HepG2 (cell line): ENCODE results near the gene MYD88. TPM values are rescaled to one million over a fixed set of nuclear protein-coding genes. Genes with fewer than 3 reads are reported as not detected.

Source experiments
- ATAC-seq: fragments of 200-7000 bp; cut with Tn5 transposase; 3 replicates; pipeline ENCODE4 v1.9.1; 2020; ENCODE audit warnings: mild to moderate bottlenecking, moderate library complexity
- BruUV-seq: library from RNA; stranded (reverse); fragments of 400-500 nt; replicated peaks from 2 replicates; lab custom pipeline; 2021; lab: Mats Ljungman, UMichigan
- CTCF ChIA-PET: fragments of 300-600 bp; formaldehyde crosslinking; extraction: SDS; loops from one replicate; lab custom pipeline; 2021; ENCODE audit warnings: low total read pairs, inconsistent platforms, low intra/inter-chr PET ratio; lab: Yijun Ruan, JAX
- POLR2A ChIA-PET: fragments of 350-600 bp; sonication (Branson Sonifier 250); formaldehyde crosslinking; loops from one replicate; lab custom pipeline; 2020; ENCODE audit warnings: antibody characterized with exemption, inconsistent platforms; lab: Yijun Ruan, JAX
- DNase-seq: peaks from one replicate; pipeline ENCODE4 v3.0.0-alpha.2; 2015; ENCODE audit warnings: low spot score
- FAIRE-seq: peaks from 3 replicates; lab custom pipeline; 2011; peaks lifted over from hg19 to GRCh38; lab: Jason Lieb, UNC
- H2AFZ ChIP-seq: one replicate; pipeline ENCODE4 v1.6.1; 2011; ENCODE audit warnings: low read length, inconsistent platforms
- H3K27ac ChIP-seq: fragments of 300-600 bp; 3 replicates; pipeline ENCODE4 v1.8.0; 2011; ENCODE audit warnings: mixed run types, mild to moderate bottlenecking, mixed read lengths, low read length, inconsistent platforms; ENCODE audit not compliant: insufficient read depth; ENCODE audit errors: extremely low read length
- H3K27me3 ChIP-seq, 2 experiments: fragments of 200-600 bp in 1 of 2; 2 replicates in 1 of 2; 3 replicates in 1 of 2; pipeline versions ENCODE4 v1.6.0 to v1.8.0; 2011; ENCODE audit warnings: low read length in 2 of 2, mild to moderate bottlenecking in 2 of 2, moderate library complexity in 2 of 2, inconsistent platforms in 1 of 2; ENCODE audit not compliant: insufficient read depth in 2 of 2, control insufficient read depth in 1 of 2
- H3K36me3 ChIP-seq, 2 experiments: fragments of 200-600 bp in 1 of 2; replicated peaks in 1 of 2; 2 replicates in 1 of 2; 3 replicates in 1 of 2; pipeline versions ENCODE4 v1.5.1 to v1.8.0; 2011; ENCODE audit warnings: low read length in 2 of 2, inconsistent platforms in 1 of 2; ENCODE audit not compliant: insufficient read depth in 2 of 2, control insufficient read depth in 1 of 2
- H3K4me1 ChIP-seq: 2 replicates; pipeline ENCODE4 v1.5.1; 2012; ENCODE audit warnings: low read length, inconsistent platforms; ENCODE audit not compliant: insufficient read depth
- H3K4me2 ChIP-seq: 2 replicates; pipeline ENCODE4 v1.6.0; 2011; ENCODE audit warnings: low read depth, low read length, inconsistent platforms
- H3K4me3 ChIP-seq, 3 experiments: fragments of 200-600 bp in 1 of 3; sonication (generic), shearing (Covaris generic) in 1 of 3; replicated peaks in 1 of 3; 2 replicates each; pipeline ENCODE4 v1.5.1; 2011 to 2016; ENCODE audit warnings: low read length in 3 of 3, inconsistent platforms in 2 of 3, low read depth in 2 of 3, mild to moderate bottlenecking in 2 of 3, control low read depth in 1 of 3, mixed read lengths in 1 of 3; ENCODE audit not compliant: insufficient read depth in 1 of 3
- H3K79me2 ChIP-seq: one replicate; pipeline ENCODE4 v1.6.1; 2011; ENCODE audit warnings: low read length, inconsistent platforms; ENCODE audit not compliant: insufficient read depth
- H3K9ac ChIP-seq: 2 replicates; pipeline ENCODE4 v1.6.0; 2011; ENCODE audit warnings: mild to moderate bottlenecking, low read depth, low read length, inconsistent platforms; ENCODE audit not compliant: insufficient read depth
- H3K9me3 ChIP-seq: 2 replicates; pipeline ENCODE4 v1.5.1; 2012; ENCODE audit warnings: mild to moderate bottlenecking, low read length
- H4K20me1 ChIP-seq: 2 replicates; pipeline ENCODE4 v1.6.0; 2011; ENCODE audit warnings: inconsistent platforms, mild to moderate bottlenecking, low read length, moderate library complexity; ENCODE audit not compliant: insufficient read depth
- E2F2 ChIP-seq: sonication (generic); formaldehyde crosslinking; IDR thresholded peaks from 2 replicates; pipeline ENCODE4 v1.4.0; 2020; ENCODE audit warnings: missing genetic modification reagents, borderline replicate concordance
- HMG20B ChIP-seq: conservative IDR thresholded peaks from 2 replicates; pipeline ENCODE4 v1.6.1; 2016; ENCODE audit warnings: missing genetic modification reagents, missing compliant biosample characterization
- KLF6 ChIP-seq: IDR thresholded peaks from 2 replicates; pipeline ENCODE4 v1.8.0; 2016; ENCODE audit warnings: missing biosample characterization, missing genetic modification reagents
- POGZ ChIP-seq: sonication (generic); formaldehyde crosslinking; IDR thresholded peaks from 2 replicates; pipeline ENCODE4 v1.4.0; 2020; ENCODE audit warnings: mild to moderate bottlenecking, missing genetic modification reagents
- SNAI1 ChIP-seq: sonication (generic); formaldehyde crosslinking; IDR thresholded peaks from 2 replicates; pipeline ENCODE4 v1.5.0; 2020; ENCODE audit warnings: mild to moderate bottlenecking, missing genetic modification reagents, borderline replicate concordance
- YEATS2 ChIP-seq: sonication (generic); formaldehyde crosslinking; IDR thresholded peaks from 2 replicates; pipeline ENCODE4 v1.4.0; 2020; ENCODE audit warnings: missing genetic modification reagents, borderline replicate concordance
- ZNF101 ChIP-seq: sonication (generic); formaldehyde crosslinking; IDR thresholded peaks from 2 replicates; pipeline ENCODE4 v1.4.0; 2020; ENCODE audit warnings: mild to moderate bottlenecking, low read depth, missing genetic modification reagents, borderline replicate concordance
- ZNF343 ChIP-seq: sonication (generic); formaldehyde crosslinking; IDR thresholded peaks from 2 replicates; pipeline ENCODE4 v1.4.0; 2020; ENCODE audit warnings: mild to moderate bottlenecking, missing genetic modification reagents
- ZNF383 ChIP-seq: sonication (generic); formaldehyde crosslinking; IDR thresholded peaks from 2 replicates; pipeline ENCODE4 v1.4.0; 2020; ENCODE audit warnings: missing genetic modification reagents, mild to moderate bottlenecking, borderline replicate concordance
- ZNF557 ChIP-seq: sonication (generic); formaldehyde crosslinking; IDR thresholded peaks from 2 replicates; pipeline ENCODE4 v1.4.0; 2020; ENCODE audit warnings: missing genetic modification reagents
- ZNF577 ChIP-seq: sonication (generic); formaldehyde crosslinking; IDR thresholded peaks from 2 replicates; pipeline ENCODE4 v1.4.0; 2020; ENCODE audit warnings: mild to moderate bottlenecking, low read depth, missing genetic modification reagents, borderline replicate concordance
- WGBS: methylation state at CpG from one replicate; pipeline ENCODE4 v1.1.6; 2017; ENCODE audit warnings: low lambda C conversion rate; 5-methylcytosine and 5-hydroxymethylcytosine counted together
- in situ Hi-C: cut with HindIII; loops from 2 replicates; pipeline ENCODE4 v1.10.0; 2017; ENCODE audit warnings: low pct_unique_long_range_greater_than_20kb; ENCODE audit not compliant: extremely low pct_ligation_motif_present
- intact Hi-C: fragments of 100-400 bp; cut with micrococcal nuclease; formaldehyde crosslinking; loops from one replicate; pipeline ENCODE4 v1.10.0; 2022; ENCODE audit not compliant: unreplicated experiment
- polyA plus RNA-seq, 8 experiments: library from polyadenylated mRNA; depleted of rRNA in 3 of 8; stranded (reverse) in 7 of 8; unstranded in 1 of 8; fragments of >200 nt; fragmentation: Illumina TruSeq in 4 of 8; extraction: Trizol in 4 of 8; gene quantifications; 2 replicates each; pipeline versions ENCODE4 v1.2.1 to v1.2.3, GENCODE V29; 2011 to 2016; ENCODE audit warnings: low read depth in 4 of 8, missing spikeins in 1 of 8, mixed read lengths in 1 of 8; ENCODE audit not compliant: insufficient read depth in 1 of 8
- total RNA-seq, 5 experiments: library from RNA; depleted of rRNA; stranded (reverse); fragments of >200 nt; fragmentation: Illumina TruSeq; extraction: Trizol; gene quantifications; 2 replicates each; pipeline ENCODE4 v1.2.3, GENCODE V29; 2016; ENCODE audit warnings: low read depth in 1 of 5
- TF ChIP-seq, protein P1 (sequence below): sonication (generic); formaldehyde crosslinking; IDR thresholded peaks from one replicate; pipeline ENCODE4 v1.5.1; 2020; ENCODE audit warnings: mild to moderate bottlenecking, missing genetic modification reagents; ENCODE audit errors: not compliant biosample characterization
- TF ChIP-seq, protein P2 (sequence below): sonication (generic); formaldehyde crosslinking; IDR thresholded peaks from 2 replicates; pipeline ENCODE4 v1.5.0; 2020; ENCODE audit warnings: mild to moderate bottlenecking, missing genetic modification reagents

The MYD88 gene
- total and polyA plus RNA-seq, 2 of the 13 experiments (the other 11 are each of a cell fraction or from before 2014, with no cell fraction given): 7.6 to 32.7 TPM

GRCh38 chr3:38177181-38177580 lies 38.7 kb downstream of the MYD88 start:
- ATAC-seq (no peak), FAIRE-seq (no peak), DNase-seq (no peak)
- 0 out of 5 replicates have a peak, but pooled peaks cover 2 to 7% of the 10 kb centered on the region in 2 experiments for H3K36me3 ChIP-seq
- H3K4me2 ChIP-seq: no peak overlapping the region
- H3K27me3 ChIP-seq: no peaks in the 10 kb centered on the region
- peaks cover 86% of the 10 kb centered on the region for H3K79me2 ChIP-seq
- no peak overlapping the region for H3K4me3 ChIP-seq
- WGBS: 88% methylated on average over 2 of the region's 2 CpGs
- ChIA-PET CTCF (no interaction called here), POLR2A (no interaction called here)
- in situ Hi-C loops (no loop called here), intact Hi-C loops (no loop called here)
- H2AFZ ChIP-seq: no peak overlapping the region
- no TSS peak for BruUV-seq
- no peaks in the 10 kb centered on the region for H3K9me3 ChIP-seq
- H4K20me1 ChIP-seq: peaks cover 20% of the 10 kb centered on the region
- no peak overlapping the region for H3K27ac ChIP-seq
- H3K9ac ChIP-seq: no peak overlapping the region
- H3K4me1 ChIP-seq: peaks cover 6% of the 10 kb centered on the region; the same call in 1 of the 2 replicates
- TF ChIP-seq ZNF343 (CRISPR knock-in tag) (no peak), E2F2 (CRISPR knock-in tag) (no peak), SNAI1 (CRISPR knock-in tag) (no peak), POGZ (no peak), YEATS2 (no peak), HMG20B (CRISPR knock-in tag) (no peak), ZNF383 (CRISPR knock-in tag) (no peak), ZNF577 (CRISPR knock-in tag) (no peak), ZNF101 (CRISPR knock-in tag) (no peak), KLF6 (no peak), ZNF557 (CRISPR knock-in tag) (no peak)
- TF ChIP-seq, protein P1, sequence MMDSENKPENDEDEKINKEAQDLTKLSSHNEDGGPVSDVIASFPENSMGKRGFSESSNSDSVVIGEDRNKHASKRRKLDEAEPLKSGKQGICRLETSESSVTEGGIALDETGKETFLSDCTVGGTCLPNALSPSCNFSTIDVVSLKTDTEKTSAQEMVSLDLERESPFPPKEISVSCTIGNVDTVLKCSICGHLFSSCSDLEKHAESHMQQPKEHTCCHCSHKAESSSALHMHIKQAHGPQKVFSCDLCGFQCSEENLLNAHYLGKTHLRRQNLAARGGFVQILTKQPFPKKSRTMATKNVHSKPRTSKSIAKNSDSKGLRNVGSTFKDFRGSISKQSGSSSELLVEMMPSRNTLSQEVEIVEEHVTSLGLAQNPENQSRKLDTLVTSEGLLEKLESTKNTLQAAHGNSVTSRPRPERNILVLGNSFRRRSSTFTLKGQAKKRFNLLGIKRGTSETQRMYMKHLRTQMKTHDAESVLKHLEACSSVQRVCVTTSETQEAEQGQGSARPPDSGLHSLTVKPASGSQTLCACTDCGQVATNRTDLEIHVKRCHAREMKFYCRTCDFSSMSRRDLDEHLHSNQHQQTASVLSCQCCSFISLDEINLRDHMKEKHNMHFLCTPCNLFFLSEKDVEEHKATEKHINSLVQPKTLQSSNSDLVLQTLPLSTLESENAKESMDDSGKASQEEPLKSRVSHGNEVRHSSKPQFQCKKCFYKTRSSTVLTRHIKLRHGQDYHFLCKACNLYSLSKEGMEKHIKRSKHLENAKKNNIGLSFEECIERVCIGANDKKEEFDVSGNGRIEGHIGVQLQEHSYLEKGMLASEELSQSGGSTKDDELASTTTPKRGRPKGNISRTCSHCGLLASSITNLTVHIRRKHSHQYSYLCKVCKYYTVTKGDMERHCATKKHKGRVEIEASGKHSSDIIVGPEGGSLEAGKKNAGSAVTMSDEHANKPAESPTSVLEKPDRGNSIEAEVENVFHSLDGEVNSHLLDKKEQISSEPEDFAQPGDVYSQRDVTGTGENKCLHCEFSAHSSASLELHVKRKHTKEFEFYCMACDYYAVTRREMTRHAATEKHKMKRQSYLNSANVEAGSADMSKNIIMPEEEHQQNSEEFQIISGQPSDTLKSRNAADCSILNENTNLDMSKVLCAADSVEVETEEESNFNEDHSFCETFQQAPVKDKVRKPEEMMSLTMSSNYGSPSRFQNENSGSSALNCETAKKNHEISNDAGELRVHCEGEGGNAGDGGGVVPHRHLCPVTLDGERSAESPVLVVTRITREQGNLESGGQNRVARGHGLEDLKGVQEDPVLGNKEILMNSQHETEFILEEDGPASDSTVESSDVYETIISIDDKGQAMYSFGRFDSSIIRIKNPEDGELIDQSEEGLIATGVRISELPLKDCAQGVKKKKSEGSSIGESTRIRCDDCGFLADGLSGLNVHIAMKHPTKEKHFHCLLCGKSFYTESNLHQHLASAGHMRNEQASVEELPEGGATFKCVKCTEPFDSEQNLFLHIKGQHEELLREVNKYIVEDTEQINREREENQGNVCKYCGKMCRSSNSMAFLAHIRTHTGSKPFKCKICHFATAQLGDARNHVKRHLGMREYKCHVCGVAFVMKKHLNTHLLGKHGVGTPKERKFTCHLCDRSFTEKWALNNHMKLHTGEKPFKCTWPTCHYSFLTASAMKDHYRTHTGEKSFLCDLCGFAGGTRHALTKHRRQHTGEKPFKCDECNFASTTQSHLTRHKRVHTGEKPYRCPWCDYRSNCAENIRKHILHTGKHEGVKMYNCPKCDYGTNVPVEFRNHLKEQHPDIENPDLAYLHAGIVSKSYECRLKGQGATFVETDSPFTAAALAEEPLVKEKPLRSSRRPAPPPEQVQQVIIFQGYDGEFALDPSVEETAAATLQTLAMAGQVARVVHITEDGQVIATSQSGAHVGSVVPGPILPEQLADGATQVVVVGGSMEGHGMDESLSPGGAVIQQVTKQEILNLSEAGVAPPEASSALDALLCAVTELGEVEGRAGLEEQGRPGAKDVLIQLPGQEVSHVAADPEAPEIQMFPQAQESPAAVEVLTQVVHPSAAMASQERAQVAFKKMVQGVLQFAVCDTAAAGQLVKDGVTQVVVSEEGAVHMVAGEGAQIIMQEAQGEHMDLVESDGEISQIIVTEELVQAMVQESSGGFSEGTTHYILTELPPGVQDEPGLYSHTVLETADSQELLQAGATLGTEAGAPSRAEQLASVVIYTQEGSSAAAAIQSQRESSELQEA (CRISPR knock-in tag): no peak
- TF ChIP-seq, protein P2, sequence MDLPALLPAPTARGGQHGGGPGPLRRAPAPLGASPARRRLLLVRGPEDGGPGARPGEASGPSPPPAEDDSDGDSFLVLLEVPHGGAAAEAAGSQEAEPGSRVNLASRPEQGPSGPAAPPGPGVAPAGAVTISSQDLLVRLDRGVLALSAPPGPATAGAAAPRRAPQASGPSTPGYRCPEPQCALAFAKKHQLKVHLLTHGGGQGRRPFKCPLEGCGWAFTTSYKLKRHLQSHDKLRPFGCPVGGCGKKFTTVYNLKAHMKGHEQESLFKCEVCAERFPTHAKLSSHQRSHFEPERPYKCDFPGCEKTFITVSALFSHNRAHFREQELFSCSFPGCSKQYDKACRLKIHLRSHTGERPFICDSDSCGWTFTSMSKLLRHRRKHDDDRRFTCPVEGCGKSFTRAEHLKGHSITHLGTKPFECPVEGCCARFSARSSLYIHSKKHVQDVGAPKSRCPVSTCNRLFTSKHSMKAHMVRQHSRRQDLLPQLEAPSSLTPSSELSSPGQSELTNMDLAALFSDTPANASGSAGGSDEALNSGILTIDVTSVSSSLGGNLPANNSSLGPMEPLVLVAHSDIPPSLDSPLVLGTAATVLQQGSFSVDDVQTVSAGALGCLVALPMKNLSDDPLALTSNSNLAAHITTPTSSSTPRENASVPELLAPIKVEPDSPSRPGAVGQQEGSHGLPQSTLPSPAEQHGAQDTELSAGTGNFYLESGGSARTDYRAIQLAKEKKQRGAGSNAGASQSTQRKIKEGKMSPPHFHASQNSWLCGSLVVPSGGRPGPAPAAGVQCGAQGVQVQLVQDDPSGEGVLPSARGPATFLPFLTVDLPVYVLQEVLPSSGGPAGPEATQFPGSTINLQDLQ (CRISPR knock-in tag): no peak
